Suprapubic skin (tissue), 4 donors: ENCODE results near the gene FAM163B.

ENCODE experiments used
- EP300 ChIP-seq: sonication (generic); formaldehyde crosslinking; IDR thresholded peaks from one replicate; pipeline ENCODE4 v1.6.1; 2017; ENCODE audit warnings: antibody characterized with exemption
- POLR2A ChIP-seq, 2 donors: fragments of 450-650 bp; IDR thresholded peaks; one replicate each; pipeline ENCODE4 v1.6.1; 2017; ENCODE audit warnings: antibody characterized with exemption in 2 of 2, mild to moderate bottlenecking in 2 of 2, moderate library complexity in 2 of 2
- POLR2AphosphoS5 ChIP-seq, 3 donors: sonication (generic); formaldehyde crosslinking; IDR thresholded peaks; one replicate each; pipeline ENCODE4 v1.6.1; 2017; ENCODE audit warnings: antibody characterized with exemption in 3 of 3
- TF ChIP-seq, protein P1 (sequence below), 2 donors: fragments of 200-600 bp in 1 of 2; fragments of 450-650 bp in 1 of 2; sonication (generic) in 1 of 2; IDR thresholded peaks; one replicate each; pipeline ENCODE4 v1.5.1; 2016 to 2019; ENCODE audit warnings: antibody characterized with exemption in 2 of 2, mild to moderate bottlenecking in 1 of 2, moderate library complexity in 1 of 2

DNA sequence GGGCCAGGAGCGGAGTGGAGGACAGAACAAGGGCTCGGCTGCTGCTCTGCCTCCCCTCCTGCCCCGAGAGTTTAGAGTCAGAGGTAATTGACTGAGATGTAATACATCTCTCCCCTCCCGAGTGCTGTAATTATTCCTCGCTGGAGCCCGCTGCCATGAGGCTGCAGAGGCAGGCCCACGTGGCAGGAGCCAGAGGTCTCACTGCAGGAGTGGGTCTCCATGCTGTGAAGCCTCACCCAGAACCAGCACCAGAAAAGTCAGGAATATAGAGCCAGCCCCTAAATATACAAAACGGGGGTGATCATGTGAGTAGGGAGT lies 2.5 kb downstream of the FAM163B start:
- TF ChIP-seq, protein P1, sequence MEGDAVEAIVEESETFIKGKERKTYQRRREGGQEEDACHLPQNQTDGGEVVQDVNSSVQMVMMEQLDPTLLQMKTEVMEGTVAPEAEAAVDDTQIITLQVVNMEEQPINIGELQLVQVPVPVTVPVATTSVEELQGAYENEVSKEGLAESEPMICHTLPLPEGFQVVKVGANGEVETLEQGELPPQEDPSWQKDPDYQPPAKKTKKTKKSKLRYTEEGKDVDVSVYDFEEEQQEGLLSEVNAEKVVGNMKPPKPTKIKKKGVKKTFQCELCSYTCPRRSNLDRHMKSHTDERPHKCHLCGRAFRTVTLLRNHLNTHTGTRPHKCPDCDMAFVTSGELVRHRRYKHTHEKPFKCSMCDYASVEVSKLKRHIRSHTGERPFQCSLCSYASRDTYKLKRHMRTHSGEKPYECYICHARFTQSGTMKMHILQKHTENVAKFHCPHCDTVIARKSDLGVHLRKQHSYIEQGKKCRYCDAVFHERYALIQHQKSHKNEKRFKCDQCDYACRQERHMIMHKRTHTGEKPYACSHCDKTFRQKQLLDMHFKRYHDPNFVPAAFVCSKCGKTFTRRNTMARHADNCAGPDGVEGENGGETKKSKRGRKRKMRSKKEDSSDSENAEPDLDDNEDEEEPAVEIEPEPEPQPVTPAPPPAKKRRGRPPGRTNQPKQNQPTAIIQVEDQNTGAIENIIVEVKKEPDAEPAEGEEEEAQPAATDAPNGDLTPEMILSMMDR (IDR thresholded peaks at IDR 0.05): no peak
- TF ChIP-seq POLR2A (IDR thresholded peaks at IDR 0.05) (no peak), EP300 (no peak), POLR2AphosphoS5 (IDR thresholded peaks at IDR 0.05) (no peak)
